Keratinocyte (primary cell): ENCODE data around the gene UPP1. TPM values are rescaled to one million over a fixed set of nuclear protein-coding genes. Genes with fewer than 3 reads are reported as not detected.
"Not testable (repeated sequence)": the region's sequence is repeated elsewhere in the genome, so short reads cannot be mapped to it uniquely, and the experiment has no call there.

Source experiments
- DNase-seq: peaks from one replicate; pipeline ENCODE4 v3.0.0-alpha.2; 2011; ENCODE audit warnings: low read depth, missing footprints, low spot score
- FAIRE-seq: peaks from 2 replicates; lab custom pipeline; 2011; peaks lifted over from hg19 to GRCh38; lab: Jason Lieb, UNC
- H2AFZ ChIP-seq: 2 replicates; pipeline ENCODE4 v1.6.0; 2012; ENCODE audit warnings: low read length, control low read depth, inconsistent platforms; ENCODE audit not compliant: control insufficient read depth
- H3K27ac ChIP-seq: 2 replicates; pipeline ENCODE4 v1.5.1; 2011; ENCODE audit warnings: low read length; ENCODE audit not compliant: control insufficient read depth, insufficient read depth
- H3K27me3 ChIP-seq: 3 replicates; pipeline ENCODE4 v1.6.0; 2011; ENCODE audit warnings: low read length; ENCODE audit not compliant: control insufficient read depth, insufficient read depth; ENCODE audit errors: extremely low read depth
- H3K36me3 ChIP-seq, 2 experiments: 2 replicates in 1 of 2; 3 replicates in 1 of 2; pipeline ENCODE4 v1.5.1; 2011; ENCODE audit warnings: low read length in 2 of 2, mild to moderate bottlenecking in 1 of 2; ENCODE audit not compliant: control insufficient read depth in 2 of 2, insufficient read depth in 2 of 2; ENCODE audit errors: extremely low read depth in 1 of 2
- H3K4me1 ChIP-seq: 3 replicates; pipeline ENCODE4 v1.5.1; 2011; ENCODE audit warnings: low read length; ENCODE audit not compliant: control insufficient read depth, insufficient read depth; ENCODE audit errors: extremely low read depth
- H3K4me2 ChIP-seq: 3 replicates; pipeline ENCODE4 v1.6.0; 2011; ENCODE audit warnings: low read depth, low read length; ENCODE audit not compliant: control insufficient read depth, insufficient read depth; ENCODE audit errors: extremely low read depth
- H3K4me3 ChIP-seq, 3 experiments: fragments of 200-600 bp in 1 of 3; sonication (generic) in 1 of 3; 2 replicates in 2 of 3; 3 replicates in 1 of 3; pipeline ENCODE4 v1.5.1; 2011 to 2016; ENCODE audit warnings: low read length in 3 of 3, mild to moderate bottlenecking in 3 of 3, control low read depth in 2 of 3, inconsistent platforms in 1 of 3, low read depth in 1 of 3, mixed read lengths in 1 of 3, mixed run types in 1 of 3, moderate library complexity in 1 of 3; ENCODE audit not compliant: control insufficient read depth in 2 of 3, insufficient read depth in 2 of 3; ENCODE audit errors: extremely low read depth in 1 of 3
- H3K79me2 ChIP-seq: 2 replicates; pipeline ENCODE4 v1.6.0; 2012; ENCODE audit warnings: low read length; ENCODE audit not compliant: control insufficient read depth, insufficient read depth
- H3K9ac ChIP-seq: 3 replicates; pipeline ENCODE4 v1.6.0; 2011; ENCODE audit warnings: low read length; ENCODE audit not compliant: control insufficient read depth, insufficient read depth; ENCODE audit errors: extremely low read depth
- H3K9me1 ChIP-seq: 3 replicates; pipeline ENCODE4 v1.6.0; 2011; ENCODE audit warnings: low read length; ENCODE audit not compliant: control insufficient read depth, insufficient read depth; ENCODE audit errors: extremely low read depth
- H3K9me3 ChIP-seq: 2 replicates; pipeline ENCODE4 v1.5.1; 2012; ENCODE audit warnings: low read depth, low read length; ENCODE audit not compliant: control insufficient read depth
- H4K20me1 ChIP-seq: 3 replicates; pipeline ENCODE4 v1.6.0; 2011; ENCODE audit warnings: low read length; ENCODE audit not compliant: control insufficient read depth, insufficient read depth; ENCODE audit errors: extremely low read depth
- EZH2 ChIP-seq: IDR thresholded peaks from one replicate; pipeline ENCODE4 v1.6.1; 2012; ENCODE audit warnings: inconsistent platforms, mild to moderate bottlenecking, low read length, moderate library complexity
- dilution Hi-C: fragments of 300-500 bp; cut with MboI; formaldehyde crosslinking; loops from one replicate; pipeline ENCODE4 v1.7.0; 2020; ENCODE audit warnings: low sequenced_read_pairs; ENCODE audit not compliant: extremely low pct_ligation_motif_present
- polyA plus RNA-seq, 5 experiments: library from polyadenylated mRNA; depleted of rRNA in 3 of 5; stranded (reverse) in 3 of 5; stranded (forward) in 1 of 5; unstranded in 1 of 5; fragments of >200 nt; gene quantifications; 1 replicate in 1 of 5; 2 replicates in 3 of 5; 3 replicates in 1 of 5; pipeline versions ENCODE4 v1.2.1 to v1.2.3, GENCODE V29; 2011 to 2012; ENCODE audit warnings: missing spikeins in 2 of 5, low read depth in 1 of 5, low replicate concordance in 1 of 5
- TF ChIP-seq, protein P1 (sequence below), 3 experiments: IDR thresholded peaks in 1 of 3; conservative IDR thresholded peaks in 1 of 3; optimal IDR thresholded peaks in 1 of 3; 2 replicates in 2 of 3; 3 replicates in 1 of 3; pipeline versions ENCODE3 to v1.5.1; 2011; ENCODE audit warnings: low read length in 3 of 3, mild to moderate bottlenecking in 3 of 3, moderate library complexity in 2 of 3, control low read depth in 1 of 3, inconsistent platforms in 1 of 3; ENCODE audit not compliant: insufficient read depth in 2 of 3; ENCODE audit errors: extremely low read depth in 1 of 3

The UPP1 gene
- polyA plus RNA-seq, 1 donor (not counting 4 experiments of a cell fraction or from before 2014, with no cell fraction given): 202 TPM

DNA sequence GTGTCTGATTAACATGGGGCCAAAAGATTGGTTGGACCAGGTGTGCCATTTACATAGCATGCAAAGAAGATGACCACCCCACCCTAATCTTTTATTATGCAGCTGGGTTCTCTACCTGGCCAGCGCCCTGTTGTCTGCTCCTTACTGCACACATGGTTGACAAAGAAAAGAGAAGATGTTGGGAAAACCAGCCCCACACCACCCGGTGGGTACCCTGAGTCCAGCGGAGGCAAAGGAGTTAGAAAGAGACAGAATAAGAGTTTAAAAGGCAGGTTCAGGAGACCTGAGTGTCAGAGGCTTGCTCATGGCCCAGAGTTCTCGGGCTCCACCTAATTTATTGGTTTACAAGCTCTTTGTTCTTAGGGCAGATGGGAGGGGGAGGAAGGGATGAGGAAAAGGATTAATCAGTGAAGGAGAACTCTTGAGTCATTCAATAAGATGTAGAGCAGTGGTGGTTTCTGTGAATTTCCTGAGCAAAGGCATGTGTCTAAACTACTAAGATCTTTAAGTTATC lies 58.1 kb downstream of the UPP1 start:
- Histone ChIP-seq H3K36me3 (no peaks in the 10 kb centered on the region), H3K9ac (no peak overlapping the region), H3K27ac (no peak overlapping the region), H3K79me2 (no peaks in the 10 kb centered on the region), H4K20me1 (no peaks in the 10 kb centered on the region), H3K4me2 (no peak overlapping the region), H3K4me1 (no peaks in the 10 kb centered on the region), H3K4me3 (no peak overlapping the region), H3K9me3 (no peaks in the 10 kb centered on the region), H3K9me1 (no peaks in the 10 kb centered on the region), H2AFZ (no peak overlapping the region), H3K27me3 (no peaks in the 10 kb centered on the region)
- DNase-seq (no peak), FAIRE-seq (no peak)
- dilution Hi-C loops: no loop called here
- TF ChIP-seq, protein P1, sequence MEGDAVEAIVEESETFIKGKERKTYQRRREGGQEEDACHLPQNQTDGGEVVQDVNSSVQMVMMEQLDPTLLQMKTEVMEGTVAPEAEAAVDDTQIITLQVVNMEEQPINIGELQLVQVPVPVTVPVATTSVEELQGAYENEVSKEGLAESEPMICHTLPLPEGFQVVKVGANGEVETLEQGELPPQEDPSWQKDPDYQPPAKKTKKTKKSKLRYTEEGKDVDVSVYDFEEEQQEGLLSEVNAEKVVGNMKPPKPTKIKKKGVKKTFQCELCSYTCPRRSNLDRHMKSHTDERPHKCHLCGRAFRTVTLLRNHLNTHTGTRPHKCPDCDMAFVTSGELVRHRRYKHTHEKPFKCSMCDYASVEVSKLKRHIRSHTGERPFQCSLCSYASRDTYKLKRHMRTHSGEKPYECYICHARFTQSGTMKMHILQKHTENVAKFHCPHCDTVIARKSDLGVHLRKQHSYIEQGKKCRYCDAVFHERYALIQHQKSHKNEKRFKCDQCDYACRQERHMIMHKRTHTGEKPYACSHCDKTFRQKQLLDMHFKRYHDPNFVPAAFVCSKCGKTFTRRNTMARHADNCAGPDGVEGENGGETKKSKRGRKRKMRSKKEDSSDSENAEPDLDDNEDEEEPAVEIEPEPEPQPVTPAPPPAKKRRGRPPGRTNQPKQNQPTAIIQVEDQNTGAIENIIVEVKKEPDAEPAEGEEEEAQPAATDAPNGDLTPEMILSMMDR (optimal IDR thresholded peaks at IDR 0.05 in 1 of 3, IDR thresholded peaks at IDR 0.05 in 1 of 3, conservative IDR thresholded peaks at IDR 0.05 in 1 of 3; ENCODE audit: extremely low read depth in 1 of 3, insufficient read depth in 2 of 3, low read length in 3 of 3): no peak
- no peak for TF ChIP-seq EZH2

DNA sequence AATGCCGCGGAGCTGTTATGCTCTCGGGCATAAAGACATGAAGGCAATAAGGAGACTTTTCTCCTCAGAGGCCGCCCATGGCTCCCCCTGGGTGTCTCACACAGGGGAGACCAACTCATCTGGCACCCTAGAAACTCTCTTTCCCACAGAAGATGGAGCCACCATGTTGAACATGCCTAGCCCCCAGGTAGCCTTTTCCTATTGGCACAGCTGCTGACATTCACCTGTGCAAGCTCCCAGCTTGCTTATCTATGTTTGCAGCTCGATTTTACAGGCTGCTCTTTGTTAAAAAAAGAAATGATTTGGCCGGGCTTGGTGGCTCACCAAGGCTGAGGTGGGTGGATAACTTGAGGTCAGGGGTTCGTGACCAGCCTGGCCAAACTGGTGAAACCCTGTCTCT lies 58.6 kb downstream of the UPP1 start:
- H3K9me3 ChIP-seq, dilution Hi-C loops, H3K36me3 ChIP-seq, H3K4me3 ChIP-seq, H4K20me1 ChIP-seq, H3K9me1 ChIP-seq, FAIRE-seq, H3K9ac ChIP-seq, H3K27me3 ChIP-seq, DNase-seq, H3K27ac ChIP-seq, H3K79me2 ChIP-seq, H2AFZ ChIP-seq, H3K4me2 ChIP-seq, H3K4me1 ChIP-seq: not testable (repeated sequence)

DNA sequence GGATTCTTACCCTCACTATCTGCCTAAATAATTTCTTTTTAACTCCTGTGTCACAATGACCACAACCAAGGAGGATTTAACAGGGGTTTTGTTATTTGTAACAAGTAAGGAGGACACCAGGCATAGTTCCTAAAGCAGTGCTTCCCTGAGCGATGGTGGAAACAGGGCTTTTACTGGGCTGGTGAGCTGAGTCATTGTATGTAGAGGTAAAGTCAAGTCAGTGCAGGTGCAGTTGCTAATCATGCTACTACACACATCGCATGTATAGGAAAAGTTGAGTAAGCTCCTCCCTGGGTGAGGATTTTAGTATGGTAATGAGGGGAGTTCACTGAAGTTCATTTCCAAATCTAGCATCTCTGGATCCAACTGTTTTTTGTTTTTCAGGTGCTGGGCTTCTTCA lies 59.2 kb downstream of the UPP1 start:
- Histone ChIP-seq H3K27me3 (no peaks in the 10 kb centered on the region), H3K4me3 (no peak overlapping the region), H3K9me1 (no peaks in the 10 kb centered on the region), H3K9ac (no peak overlapping the region), H3K27ac (no peak overlapping the region), H3K9me3 (no peaks in the 10 kb centered on the region), H3K4me2 (no peak overlapping the region), H3K4me1 (no peaks in the 10 kb centered on the region), H3K36me3 (no peaks in the 10 kb centered on the region), H3K79me2 (no peaks in the 10 kb centered on the region), H4K20me1 (no peaks in the 10 kb centered on the region), H2AFZ (no peak overlapping the region)
- TF ChIP-seq EZH2: no peak
- TF ChIP-seq, protein P1 (optimal IDR thresholded peaks at IDR 0.05 in 1 of 3, IDR thresholded peaks at IDR 0.05 in 1 of 3, conservative IDR thresholded peaks at IDR 0.05 in 1 of 3; ENCODE audit: extremely low read depth in 1 of 3, insufficient read depth in 2 of 3, low read length in 3 of 3): no peak
- FAIRE-seq (no peak), DNase-seq (no peak)
- dilution Hi-C loops: no loop called here
